Parathyroid adenoma (tissue), 2 donors: ENCODE data around the gene CDH11.

ENCODE experiments used
- H2AFZ ChIP-seq: fragments of 300-600 bp; sonication (generic); one replicate; pipeline ENCODE4 v1.7.0; 2017; ENCODE audit warnings: antibody characterized with exemption, mild to moderate bottlenecking
- H3K27ac ChIP-seq: fragments of 300-600 bp; sonication (generic); one replicate; pipeline ENCODE4 v1.7.0; 2017
- H3K27me3 ChIP-seq: fragments of 300-600 bp; sonication (generic); one replicate; pipeline ENCODE4 v1.7.0; 2017; ENCODE audit warnings: low read length; ENCODE audit not compliant: control insufficient read depth, insufficient read depth
- H3K36me3 ChIP-seq: fragments of 300-600 bp; sonication (generic); one replicate; pipeline ENCODE4 v1.7.0; 2017; ENCODE audit warnings: low read length; ENCODE audit not compliant: control insufficient read depth, insufficient read depth
- H3K4me1 ChIP-seq: fragments of 300-600 bp; sonication (generic); one replicate; pipeline ENCODE4 v1.7.0; 2017; ENCODE audit warnings: control low read depth
- H3K4me2 ChIP-seq: fragments of 300-600 bp; sonication (generic); one replicate; pipeline ENCODE4 v1.7.0; 2017; ENCODE audit warnings: low read length
- H3K4me3 ChIP-seq: fragments of 300-600 bp; sonication (generic); one replicate; pipeline ENCODE4 v1.7.0; 2017; ENCODE audit warnings: low read depth, low read length
- H3K79me2 ChIP-seq: fragments of 300-600 bp; sonication (generic); one replicate; pipeline ENCODE4 v1.7.0; 2017; ENCODE audit warnings: control low read depth
- H3K9ac ChIP-seq: fragments of 300-600 bp; sonication (generic); one replicate; pipeline ENCODE4 v1.7.0; 2017; ENCODE audit warnings: mild to moderate bottlenecking
- H3K9me3 ChIP-seq: fragments of 300-600 bp; sonication (generic); one replicate; pipeline ENCODE4 v1.7.0; 2017; ENCODE audit warnings: low read length; ENCODE audit not compliant: control insufficient read depth
- CTCF ChIP-seq: fragments of 300-600 bp; sonication (generic); IDR thresholded peaks from one replicate; pipeline ENCODE4 v1.7.0; 2017; ENCODE audit warnings: antibody characterized with exemption, mild to moderate bottlenecking
- donor health status: primary hyperparathyroidism.

Gene CDH11

GRCh38 chr16:64926476-64926875 is 195.4 kb downstream of the CDH11 start:
- Histone ChIP-seq H3K4me2 (no peak overlapping the region), H3K4me1 (no peaks in the 10 kb centered on the region)

GRCh38 chr16:64925166-64925565 is 196.7 kb downstream of the CDH11 start:
- H3K4me3 ChIP-seq: no peak overlapping the region
- H3K4me1 ChIP-seq: no peaks in the 10 kb centered on the region
- H3K9ac ChIP-seq: no peak overlapping the region
- no peak overlapping the region for H2AFZ ChIP-seq
- no peak for TF ChIP-seq CTCF
- H3K27me3 ChIP-seq: no peaks in the 10 kb centered on the region
- no peak overlapping the region for H3K27ac ChIP-seq
- H3K36me3 ChIP-seq: no peaks in the 10 kb centered on the region
- no peaks in the 10 kb centered on the region for H3K79me2 ChIP-seq
- H3K9me3 ChIP-seq: no peaks in the 10 kb centered on the region
- no peak overlapping the region for H3K4me2 ChIP-seq

More at GRCh38 chr16:64926476-64926875, 195.4 kb downstream of the CDH11 start:
- Histone ChIP-seq H2AFZ (no peak overlapping the region), H3K4me3 (no peak overlapping the region), H3K9me3 (no peaks in the 10 kb centered on the region), H3K36me3 (no peaks in the 10 kb centered on the region), H3K27me3 (no peaks in the 10 kb centered on the region), H3K79me2 (no peaks in the 10 kb centered on the region), H3K9ac (no peak overlapping the region), H3K27ac (no peak overlapping the region)
- TF ChIP-seq CTCF: no peak

GRCh38 chr16:64924086-64924485 is 197.8 kb downstream of the CDH11 start:
- H3K79me2 ChIP-seq: no peaks in the 10 kb centered on the region
- H3K4me2 ChIP-seq: no peak overlapping the region
- H3K36me3 ChIP-seq: no peaks in the 10 kb centered on the region
- no peak for TF ChIP-seq CTCF
- no peak overlapping the region for H3K27ac ChIP-seq
- no peaks in the 10 kb centered on the region for H3K4me1 ChIP-seq
- H3K9ac ChIP-seq: no peak overlapping the region
- H3K9me3 ChIP-seq: no peaks in the 10 kb centered on the region
- H3K4me3 ChIP-seq: no peak overlapping the region
- H3K27me3 ChIP-seq: no peaks in the 10 kb centered on the region
- H2AFZ ChIP-seq: no peak overlapping the region

- Histone ChIP-seq H3K79me2 (no peaks in the 10 kb centered on the region), H3K4me2 (no peak overlapping the region), H3K4me3 (no peak overlapping the region), H3K27me3 (no peaks in the 10 kb centered on the region), H3K36me3 (no peaks in the 10 kb centered on the region), H3K27ac (no peak overlapping the region), H3K4me1 (no peaks in the 10 kb centered on the region), H3K9me3 (no peaks in the 10 kb centered on the region), H3K9ac (no peak overlapping the region), H2AFZ (no peak overlapping the region)
- no peak for TF ChIP-seq CTCF
These were observed 201.8 kb downstream of the CDH11 start for GRCh38 chr16:64919929-64920607.

- no peaks in the 10 kb centered on the region for H3K4me1 ChIP-seq
- H3K27ac ChIP-seq: no peak overlapping the region
- no peaks in the 10 kb centered on the region for H3K9me3 ChIP-seq
These were observed 202.7 kb downstream of the CDH11 start for GRCh38 chr16:64919141-64919540.

More at GRCh38 chr16:64919141-64919540, 202.7 kb downstream of the CDH11 start:
- H3K36me3 ChIP-seq: no peaks in the 10 kb centered on the region
- no peaks in the 10 kb centered on the region for H3K27me3 ChIP-seq
- H2AFZ ChIP-seq: no peak overlapping the region
- H3K4me3 ChIP-seq: no peak overlapping the region
- no peak for TF ChIP-seq CTCF
- H3K9ac ChIP-seq: no peak overlapping the region
- H3K4me2 ChIP-seq: no peak overlapping the region
- no peaks in the 10 kb centered on the region for H3K79me2 ChIP-seq
